Loucy (cell line): Measurements from ENCODE around the gene KIR2DL3.
"Not testable (repeated sequence)": the region's sequence is repeated elsewhere in the genome, so short reads cannot be mapped to it uniquely, and the experiment has no call there.

Experiments used
- H2AFZ ChIP-seq: fragments of 200-600 bp; sonication (generic); 2 replicates; pipeline ENCODE4 v1.6.0; 2016; ENCODE audit warnings: antibody characterized with exemption, mild to moderate bottlenecking, low read length, moderate library complexity
- H3F3A ChIP-seq: fragments of 200-600 bp; 2 replicates; pipeline ENCODE4 v1.6.0; 2016; ENCODE audit warnings: antibody characterized with exemption, low read depth, mild to moderate bottlenecking
- H3K27me3 ChIP-seq: fragments of 200-600 bp; sonication (generic); 2 replicates; pipeline ENCODE4 v1.6.1; 2014; ENCODE audit warnings: low read length, mild to moderate bottlenecking; ENCODE audit not compliant: insufficient read depth, poor library complexity, severe bottlenecking
- H3K36me3 ChIP-seq: fragments of 200-600 bp; sonication (generic); 2 replicates; pipeline ENCODE4 v1.6.1; 2016; ENCODE audit warnings: low read length; ENCODE audit not compliant: insufficient read depth
- H3K4me1 ChIP-seq: fragments of 200-600 bp; sonication (generic); 2 replicates; pipeline ENCODE4 v1.5.1; 2014; ENCODE audit warnings: low read length, mild to moderate bottlenecking; ENCODE audit not compliant: insufficient read depth, poor library complexity, severe bottlenecking
- H3K4me2 ChIP-seq: fragments of 200-600 bp; sonication (generic); 2 replicates; pipeline ENCODE4 v1.6.0; 2014; ENCODE audit warnings: antibody characterized with exemption, low read length, low read depth, mild to moderate bottlenecking; ENCODE audit not compliant: poor library complexity, severe bottlenecking
- H3K4me3 ChIP-seq: fragments of 200-600 bp; sonication (generic); 2 replicates; pipeline ENCODE4 v1.5.1; 2014; ENCODE audit warnings: low read length, mild to moderate bottlenecking, mixed read lengths; ENCODE audit not compliant: poor library complexity, severe bottlenecking
- H3K79me2 ChIP-seq: fragments of 200-600 bp; sonication (generic); 2 replicates; pipeline ENCODE4 v1.6.1; 2014; ENCODE audit warnings: low read length; ENCODE audit not compliant: insufficient read depth
- H3K9ac ChIP-seq: fragments of 200-600 bp; sonication (generic); 2 replicates; pipeline ENCODE4 v1.6.0; 2014; ENCODE audit warnings: mild to moderate bottlenecking, low read depth, low read length, moderate library complexity; ENCODE audit not compliant: poor library complexity, severe bottlenecking
- H3K9me2 ChIP-seq: fragments of 200-600 bp; sonication (generic); replicated peaks from 2 replicates; pipeline ENCODE4 v1.6.1; 2016; ENCODE audit warnings: low read depth, low read length, mixed read lengths
- H3K9me3 ChIP-seq: fragments of 200-600 bp; sonication (generic); 2 replicates; pipeline ENCODE4 v1.6.1; 2014; ENCODE audit warnings: mild to moderate bottlenecking, antibody characterized with exemption, low read length, low read depth; ENCODE audit not compliant: insufficient read depth
- H4K20me1 ChIP-seq: fragments of 200-600 bp; sonication (generic); 2 replicates; pipeline ENCODE4 v1.6.0; 2014; ENCODE audit warnings: antibody characterized with exemption, low read length, mild to moderate bottlenecking; ENCODE audit not compliant: insufficient read depth, poor library complexity, severe bottlenecking
- CTCF ChIP-seq: fragments of 200-600 bp; sonication (generic); conservative IDR thresholded peaks from 2 replicates; pipeline ENCODE4 v1.5.1; 2014; ENCODE audit warnings: mild to moderate bottlenecking, antibody characterized with exemption, low read length
- EZH2phosphoT487 ChIP-seq: fragments of 200-600 bp; IDR thresholded peaks from 2 replicates; pipeline ENCODE4 v1.6.1; 2018; ENCODE audit warnings: antibody characterized with exemption, mild to moderate bottlenecking, moderate library complexity, borderline replicate concordance

KIR2DL3 gene

GRCh38 chr19:54738306-54738705 is at the start of gene KIR2DL3:
Gene KIR2DL3 (plus strand): TSS chr19:54738513. CDS start chr19:54738546, 33 bp downstream.
- not testable (repeated sequence) for H3K79me2 ChIP-seq, H3F3A ChIP-seq, H3K27me3 ChIP-seq, H3K9ac ChIP-seq, H3K4me2 ChIP-seq, H3K4me3 ChIP-seq, H2AFZ ChIP-seq, H3K36me3 ChIP-seq, H3K9me2 ChIP-seq, H3K4me1 ChIP-seq, H3K9me3 ChIP-seq, H4K20me1 ChIP-seq

GRCh38 chr19:54691582-54692297 is 46.6 kb upstream of the KIR2DL3 start:
- no peaks in the 10 kb centered on the region for H3F3A ChIP-seq

DNA sequence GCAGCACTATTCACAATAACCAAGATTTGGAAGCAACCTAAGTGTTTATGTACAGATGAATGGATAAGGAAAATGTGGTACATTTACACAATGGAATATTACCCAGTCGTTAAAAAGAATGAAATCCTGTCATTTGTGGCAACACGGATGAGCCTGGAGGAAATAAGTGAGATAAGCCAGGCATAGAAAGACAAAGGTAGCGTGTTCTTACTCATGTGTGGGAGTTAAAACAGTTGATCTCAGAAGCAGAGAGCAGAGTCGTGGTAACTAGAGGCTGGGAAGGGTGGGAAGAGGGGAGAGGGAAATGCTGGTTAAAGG is 46.1 kb upstream of the KIR2DL3 start:
- no peaks in the 10 kb centered on the region for H4K20me1 ChIP-seq
- H2AFZ ChIP-seq = no peak overlapping the region
- H3K36me3 ChIP-seq = no peaks in the 10 kb centered on the region
- TF ChIP-seq EZH2phosphoT487 (no peak), CTCF (no peak)
- no peaks in the 10 kb centered on the region for H3F3A ChIP-seq
- no peaks in the 10 kb centered on the region for H3K9me2 ChIP-seq
- H3K79me2 ChIP-seq = no peaks in the 10 kb centered on the region
- no peak overlapping the region for H3K9ac ChIP-seq
- no peak overlapping the region for H3K4me3 ChIP-seq
- H3K4me1 ChIP-seq = no peaks in the 10 kb centered on the region
- no peaks in the 10 kb centered on the region for H3K27me3 ChIP-seq
- no peak overlapping the region for H3K4me2 ChIP-seq
- H3K9me3 ChIP-seq = no peaks in the 10 kb centered on the region

More at GRCh38 chr19:54691582-54692297, 46.6 kb upstream of the KIR2DL3 start:
- H3K4me1 ChIP-seq = no peaks in the 10 kb centered on the region
- no peaks in the 10 kb centered on the region for H3K9me2 ChIP-seq
- no peaks in the 10 kb centered on the region for H3K9me3 ChIP-seq
- no peak overlapping the region for H3K4me3 ChIP-seq
- no peaks in the 10 kb centered on the region for H3K27me3 ChIP-seq
- no peak overlapping the region for H2AFZ ChIP-seq
- H4K20me1 ChIP-seq = no peaks in the 10 kb centered on the region
- no peaks in the 10 kb centered on the region for H3K79me2 ChIP-seq
- H3K36me3 ChIP-seq = no peaks in the 10 kb centered on the region
- TF ChIP-seq CTCF (no peak), EZH2phosphoT487 (no peak)
- no peak overlapping the region for H3K9ac ChIP-seq
- H3K4me2 ChIP-seq = no peak overlapping the region

DNA sequence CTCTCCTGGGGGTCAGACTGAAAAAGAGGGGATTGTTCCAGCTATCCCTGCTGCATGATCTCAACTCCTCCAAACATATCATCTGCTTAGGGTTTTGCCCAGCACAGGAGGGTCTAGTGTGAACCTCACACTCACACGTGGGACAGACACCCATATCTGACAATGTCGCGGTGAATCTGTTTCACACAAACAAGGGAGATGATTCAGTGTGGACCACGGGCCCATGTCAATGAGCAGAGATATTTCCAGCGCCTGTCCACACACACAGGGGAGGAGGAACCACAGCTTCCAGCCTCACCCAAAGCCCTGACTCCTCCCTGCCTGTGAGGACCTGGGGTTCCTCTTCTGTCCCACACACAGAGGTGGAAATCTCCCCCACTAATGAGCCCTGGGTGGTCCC is 43.7 kb upstream of the KIR2DL3 start:
- Histone ChIP-seq H3F3A (no peaks in the 10 kb centered on the region), H3K4me3 (no peak overlapping the region), H3K4me2 (no peak overlapping the region), H3K79me2 (no peaks in the 10 kb centered on the region), H3K36me3 (no peaks in the 10 kb centered on the region), H3K27me3 (no peaks in the 10 kb centered on the region), H3K9me3 (no peaks in the 10 kb centered on the region), H3K4me1 (no peaks in the 10 kb centered on the region), H4K20me1 (no peaks in the 10 kb centered on the region), H3K9ac (no peak overlapping the region), H2AFZ (no peak overlapping the region), H3K9me2 (no peaks in the 10 kb centered on the region)
- TF ChIP-seq EZH2phosphoT487 = no peak
- TF ChIP-seq CTCF = no peak
